ENCODE data around the gene DAPP1.
"Not testable (repeated sequence)": the region's sequence is repeated elsewhere in the genome, so short reads cannot be mapped to it uniquely, and the experiment has no call there.

DAPP1 gene

GRCh38 chr4:99816545-99817308 is at the start of gene DAPP1:
Gene DAPP1 (plus strand): TSS chr4:99816827. CDS start chr4:99816914, 87 bp downstream.
- H3K9me3 ChIP-seq (ENCODE audit: low read depth, low read length), result no peaks in the 10 kb centered on the region

GRCh38 chr4:99770842-99771241 is 45.8 kb upstream of the DAPP1 start:
- H3K9ac ChIP-seq (ENCODE audit: insufficient read length); H3K9me3 ChIP-seq (ENCODE audit: low read depth, low read length); H3K27ac ChIP-seq; H3K4me3 ChIP-seq; DNase-seq (ENCODE audit: low read depth, low spot score); H3K36me3 ChIP-seq (ENCODE audit: insufficient read depth, low read length): not testable (repeated sequence)

More at GRCh38 chr4:99816545-99817308, at the start of gene DAPP1:
- no peak for TF ChIP-seq FOXP2 (optimal IDR thresholded peaks at IDR 0.05; ENCODE audit: control extremely low read depth, extremely low read length, insufficient read depth)
- no peaks in the 10 kb centered on the region for H3K36me3 ChIP-seq (ENCODE audit: insufficient read depth, low read length)
- DNase-seq (ENCODE audit: low read depth, low spot score), result no peak
- H3K4me3 ChIP-seq, result no peak within 1 kb of the TSS
- H3K9ac ChIP-seq (ENCODE audit: insufficient read length), result no peak within 1 kb of the TSS
- H3K27ac ChIP-seq, result no peak within 1 kb of the TSS

- no peak overlapping the region for H3K4me3 ChIP-seq
- H3K36me3 ChIP-seq (ENCODE audit: insufficient read depth, low read length), result no peaks in the 10 kb centered on the region
- TF ChIP-seq EZH2 (IDR thresholded peaks at IDR 0.05) (no peak), POLR2AphosphoS5 (IDR thresholded peaks at IDR 0.05; ENCODE audit: borderline replicate concordance, low read depth, low read length) (no peak), FOXP2 (optimal IDR thresholded peaks at IDR 0.05; ENCODE audit: control extremely low read depth, extremely low read length, insufficient read depth) (no peak)
- H3K9me3 ChIP-seq (ENCODE audit: low read depth, low read length), result no peaks in the 10 kb centered on the region
- H3K9ac ChIP-seq (ENCODE audit: insufficient read length), result no peak overlapping the region
- H3K27ac ChIP-seq, result no peak overlapping the region
- DNase-seq (ENCODE audit: low read depth, low spot score), result no peak
These were observed 32.7 kb upstream of the DAPP1 start for GRCh38 chr4:99783940-99784339.

- H3K9ac ChIP-seq (ENCODE audit: insufficient read length), result no peak overlapping the region
- DNase-seq (ENCODE audit: low read depth, low spot score), result no peak
- no peaks in the 10 kb centered on the region for H3K9me3 ChIP-seq (ENCODE audit: low read depth, low read length)
- H3K27ac ChIP-seq, result no peak overlapping the region
- TF ChIP-seq FOXP2 (optimal IDR thresholded peaks at IDR 0.05; ENCODE audit: control extremely low read depth, extremely low read length, insufficient read depth), result no peak
- no peak for TF ChIP-seq POLR2AphosphoS5 (IDR thresholded peaks at IDR 0.05; ENCODE audit: borderline replicate concordance, low read depth, low read length)
- TF ChIP-seq EZH2 (IDR thresholded peaks at IDR 0.05), result no peak
- H3K4me3 ChIP-seq, result no peak overlapping the region
- no peaks in the 10 kb centered on the region for H3K36me3 ChIP-seq (ENCODE audit: insufficient read depth, low read length)
These were observed 31.8 kb upstream of the DAPP1 start for GRCh38 chr4:99784842-99785241.

- Histone ChIP-seq H3K36me3 (ENCODE audit: insufficient read depth, low read length) (no peaks in the 10 kb centered on the region), H3K27ac (no peak overlapping the region), H3K4me3 (no peak overlapping the region), H3K9me3 (ENCODE audit: low read depth, low read length) (no peaks in the 10 kb centered on the region), H3K9ac (ENCODE audit: insufficient read length) (no peak overlapping the region)
- TF ChIP-seq POLR2AphosphoS5 (IDR thresholded peaks at IDR 0.05; ENCODE audit: borderline replicate concordance, low read depth, low read length), result no peak
- TF ChIP-seq EZH2 (IDR thresholded peaks at IDR 0.05), result no peak
- TF ChIP-seq FOXP2 (optimal IDR thresholded peaks at IDR 0.05; ENCODE audit: control extremely low read depth, extremely low read length, insufficient read depth), result no peak
- DNase-seq (ENCODE audit: low read depth, low spot score), result no peak
These were observed 25.6 kb upstream of the DAPP1 start for GRCh38 chr4:99790796-99791617.

GRCh38 chr4:99800332-99801004 is 16.2 kb upstream of the DAPP1 start:
- Histone ChIP-seq H3K27ac (no peak overlapping the region), H3K36me3 (ENCODE audit: insufficient read depth, low read length) (no peaks in the 10 kb centered on the region), H3K4me3 (no peak overlapping the region), H3K9me3 (ENCODE audit: low read depth, low read length) (no peaks in the 10 kb centered on the region), H3K9ac (ENCODE audit: insufficient read length) (no peak overlapping the region)
- no peak for TF ChIP-seq POLR2AphosphoS5 (IDR thresholded peaks at IDR 0.05; ENCODE audit: borderline replicate concordance, low read depth, low read length)
- no peak for TF ChIP-seq EZH2 (IDR thresholded peaks at IDR 0.05)
- no peak for TF ChIP-seq FOXP2 (optimal IDR thresholded peaks at IDR 0.05; ENCODE audit: control extremely low read depth, extremely low read length, insufficient read depth)
- no peak for DNase-seq (ENCODE audit: low read depth, low spot score)

- no peak for TF ChIP-seq EZH2 (IDR thresholded peaks at IDR 0.05)
- no peak for TF ChIP-seq POLR2AphosphoS5 (IDR thresholded peaks at IDR 0.05; ENCODE audit: borderline replicate concordance, low read depth, low read length)
- no peak for TF ChIP-seq FOXP2 (optimal IDR thresholded peaks at IDR 0.05; ENCODE audit: control extremely low read depth, extremely low read length, insufficient read depth)
- DNase-seq (ENCODE audit: low read depth, low spot score), result no peak
These were observed 15.5 kb upstream of the DAPP1 start for GRCh38 chr4:99801005-99801699.

GRCh38 chr4:99803566-99804101 is 13.0 kb upstream of the DAPP1 start:
- H3K27ac ChIP-seq, result no peak overlapping the region

More at GRCh38 chr4:99801005-99801699, 15.5 kb upstream of the DAPP1 start:
- Histone ChIP-seq H3K27ac (no peak overlapping the region), H3K9me3 (ENCODE audit: low read depth, low read length) (no peaks in the 10 kb centered on the region), H3K4me3 (no peak overlapping the region), H3K9ac (ENCODE audit: insufficient read length) (no peak overlapping the region), H3K36me3 (ENCODE audit: insufficient read depth, low read length) (no peaks in the 10 kb centered on the region)

More at GRCh38 chr4:99803566-99804101, 13.0 kb upstream of the DAPP1 start:
- no peak for DNase-seq (ENCODE audit: low read depth, low spot score)
- no peaks in the 10 kb centered on the region for H3K9me3 ChIP-seq (ENCODE audit: low read depth, low read length)
- no peak overlapping the region for H3K9ac ChIP-seq (ENCODE audit: insufficient read length)
- H3K4me3 ChIP-seq, result no peak overlapping the region
- no peak for TF ChIP-seq FOXP2 (optimal IDR thresholded peaks at IDR 0.05; ENCODE audit: control extremely low read depth, extremely low read length, insufficient read depth)
- TF ChIP-seq EZH2 (IDR thresholded peaks at IDR 0.05), result no peak
- TF ChIP-seq POLR2AphosphoS5 (IDR thresholded peaks at IDR 0.05; ENCODE audit: borderline replicate concordance, low read depth, low read length), result no peak
- no peaks in the 10 kb centered on the region for H3K36me3 ChIP-seq (ENCODE audit: insufficient read depth, low read length)

Data from SK-N-MC (cell line).